GM18868 (cell line): ENCODE results near the gene PPP1R12C.

Experiments used
- ATAC-seq: cut with Tn5 transposase; IDR thresholded peaks from one replicate; pipeline ENCODE4 v1.9.1; 2021; ENCODE audit warnings: mild to moderate bottlenecking, moderate library complexity; ENCODE audit not compliant: unreplicated experiment

Gene PPP1R12C

GRCh38 chr19:55146705-55147273 is 29.4 kb upstream of the PPP1R12C start:
- ATAC-seq = no peak

DNA sequence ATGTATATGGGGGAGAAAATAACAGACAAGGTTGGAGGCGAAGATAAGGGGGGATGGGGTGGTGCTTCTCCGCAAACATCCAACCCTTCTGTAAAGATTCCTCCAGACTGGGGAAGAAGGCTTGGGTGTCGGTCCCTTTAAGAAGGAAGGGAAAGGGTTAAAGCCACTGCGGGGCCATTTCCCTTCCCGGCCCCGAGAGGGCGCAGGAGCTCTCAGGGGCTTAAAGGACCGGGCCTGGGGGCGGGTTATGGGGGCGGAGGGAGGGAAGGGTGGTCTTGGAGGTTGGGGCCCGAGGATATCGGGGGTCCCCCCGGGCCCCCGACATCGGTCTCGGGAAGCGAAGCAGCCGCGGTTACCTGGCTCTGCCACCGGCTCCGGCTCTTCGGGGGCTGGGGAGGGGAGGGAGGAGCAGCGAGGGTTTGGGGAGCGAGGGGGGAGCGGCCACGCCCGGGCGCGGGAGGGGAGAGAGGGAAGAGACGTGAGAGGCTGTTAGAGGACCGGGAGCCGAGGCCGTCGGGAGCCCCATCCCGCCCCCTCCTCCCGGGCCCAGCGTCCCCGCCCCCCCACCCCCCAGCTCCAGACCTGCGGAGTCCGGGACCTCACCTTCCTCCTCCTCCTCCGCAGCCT is 28.8 kb upstream of the PPP1R12C start:
- no peak for ATAC-seq

- no peak for ATAC-seq
Measured at GRCh38 chr19:55145232-55145631, 27.8 kb upstream of the PPP1R12C start.

DNA sequence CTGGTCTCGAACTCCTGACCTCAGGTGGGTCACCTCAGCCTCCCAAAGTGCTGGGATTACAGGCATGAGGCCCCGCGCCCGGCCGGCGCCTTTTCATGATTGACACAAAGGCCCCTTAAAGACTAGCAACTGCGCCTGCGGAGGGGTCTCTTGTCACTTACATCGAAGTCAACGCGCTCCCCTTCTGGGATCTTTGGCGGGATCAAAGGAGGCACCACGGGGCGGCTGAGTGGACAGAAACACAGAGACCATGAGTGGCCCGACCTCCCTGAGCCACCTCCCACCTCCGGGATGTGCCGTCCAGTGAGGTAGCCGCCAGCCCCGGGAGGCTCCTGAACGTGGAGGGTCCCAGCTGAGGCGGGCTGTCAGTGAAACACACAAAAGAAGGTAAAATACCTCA is 24.3 kb upstream of the PPP1R12C start:
- ATAC-seq = no peak

- ATAC-seq = no peak
Measured at GRCh38 chr19:55137915-55138314, 20.5 kb upstream of the PPP1R12C start.

GRCh38 chr19:55136399-55137102 is 19.1 kb upstream of the PPP1R12C start:
- ATAC-seq = no peak

DNA sequence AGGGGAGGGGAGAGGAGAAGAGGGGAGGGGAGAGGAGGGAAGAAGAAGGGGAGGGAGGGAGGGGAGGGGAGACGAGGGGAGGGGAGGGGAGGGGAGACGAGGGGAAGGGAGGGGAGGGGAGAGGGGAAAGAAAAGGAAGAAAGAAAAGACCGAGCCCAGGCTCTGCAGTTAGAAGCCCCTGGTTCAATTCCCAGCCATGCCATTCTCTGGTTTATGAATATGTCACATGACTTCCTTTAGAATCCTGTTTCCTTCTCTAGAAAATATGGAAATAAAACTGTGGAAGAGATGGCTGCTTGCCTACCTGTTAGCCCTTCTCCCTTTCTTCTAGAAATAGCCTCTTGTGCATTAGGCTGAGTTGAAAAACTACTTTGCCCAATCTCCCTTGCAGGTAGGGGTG is 17.3 kb upstream of the PPP1R12C start:
- no peak for ATAC-seq

DNA sequence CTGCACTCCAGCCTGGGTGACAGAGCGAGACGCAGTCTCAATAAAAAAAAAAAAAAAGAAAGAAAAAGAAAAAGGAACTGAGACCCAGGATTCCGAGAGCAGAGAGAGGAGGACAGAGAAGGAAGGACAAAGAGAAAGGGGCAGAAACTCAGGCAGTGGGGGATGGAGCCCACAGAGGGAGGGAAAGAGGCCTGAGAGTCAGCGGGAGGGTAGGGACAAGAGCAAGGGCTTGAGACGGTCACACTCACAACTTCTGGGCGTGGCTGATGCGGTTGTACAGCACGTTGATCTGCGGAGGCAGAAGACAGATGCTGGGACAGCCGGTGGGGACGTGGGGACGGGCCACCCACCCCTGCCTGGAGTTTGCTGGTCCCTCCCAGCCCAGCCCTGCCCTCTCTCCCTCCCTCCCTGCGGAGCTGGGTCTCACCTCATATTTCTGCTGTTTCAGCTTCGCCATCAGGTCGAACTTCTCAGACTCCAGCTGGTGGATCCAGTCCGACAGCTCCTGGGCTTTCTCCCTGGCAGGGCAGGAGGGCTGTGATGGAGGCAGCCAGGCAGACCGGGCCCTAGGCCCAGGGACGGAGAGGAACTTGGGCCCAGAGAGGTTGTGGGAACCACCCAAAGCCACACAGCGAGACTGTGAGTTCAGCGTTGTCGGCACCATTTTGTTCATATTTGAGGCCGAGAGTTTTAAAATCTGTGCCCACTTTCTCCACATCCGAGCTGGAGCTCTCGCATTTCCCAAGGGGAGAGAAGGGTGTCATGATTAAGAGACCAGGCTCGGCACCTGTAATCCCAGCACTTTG is 16.4 kb upstream of the PPP1R12C start:
- no peak for ATAC-seq

GRCh38 chr19:55132453-55133129 is 15.2 kb upstream of the PPP1R12C start:
- no peak for ATAC-seq

GRCh38 chr19:55131421-55131820 is 14.0 kb upstream of the PPP1R12C start:
- ATAC-seq = no peak

GRCh38 chr19:55119053-55119452 is 1.6 kb upstream of the PPP1R12C start:
- no peak for ATAC-seq

GRCh38 chr19:55118401-55118991 is 1.1 kb upstream of the PPP1R12C start:
- ATAC-seq = no peak

- peak; percentile 87 for ATAC-seq
Measured at GRCh38 chr19:55117663-55118391, 390 bp upstream of the PPP1R12C start.

DNA sequence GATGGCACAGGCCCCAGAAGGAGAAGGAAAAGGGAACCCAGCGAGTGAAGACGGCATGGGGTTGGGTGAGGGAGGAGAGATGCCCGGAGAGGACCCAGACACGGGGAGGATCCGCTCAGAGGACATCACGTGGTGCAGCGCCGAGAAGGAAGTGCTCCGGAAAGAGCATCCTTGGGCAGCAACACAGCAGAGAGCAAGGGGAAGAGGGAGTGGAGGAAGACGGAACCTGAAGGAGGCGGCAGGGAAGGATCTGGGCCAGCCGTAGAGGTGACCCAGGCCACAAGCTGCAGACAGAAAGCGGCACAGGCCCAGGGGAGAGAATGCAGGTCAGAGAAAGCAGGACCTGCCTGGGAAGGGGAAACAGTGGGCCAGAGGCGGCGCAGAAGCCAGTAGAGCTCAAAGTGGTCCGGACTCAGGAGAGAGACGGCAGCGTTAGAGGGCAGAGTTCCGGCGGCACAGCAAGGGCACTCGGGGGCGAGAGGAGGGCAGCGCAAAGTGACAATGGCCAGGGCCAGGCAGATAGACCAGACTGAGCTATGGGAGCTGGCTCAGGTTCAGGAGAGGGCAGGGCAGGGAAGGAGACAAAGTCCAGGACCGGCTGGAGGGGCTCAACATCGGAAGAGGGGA is 1.1 kb downstream of the PPP1R12C start:
- ATAC-seq = no peak

DNA sequence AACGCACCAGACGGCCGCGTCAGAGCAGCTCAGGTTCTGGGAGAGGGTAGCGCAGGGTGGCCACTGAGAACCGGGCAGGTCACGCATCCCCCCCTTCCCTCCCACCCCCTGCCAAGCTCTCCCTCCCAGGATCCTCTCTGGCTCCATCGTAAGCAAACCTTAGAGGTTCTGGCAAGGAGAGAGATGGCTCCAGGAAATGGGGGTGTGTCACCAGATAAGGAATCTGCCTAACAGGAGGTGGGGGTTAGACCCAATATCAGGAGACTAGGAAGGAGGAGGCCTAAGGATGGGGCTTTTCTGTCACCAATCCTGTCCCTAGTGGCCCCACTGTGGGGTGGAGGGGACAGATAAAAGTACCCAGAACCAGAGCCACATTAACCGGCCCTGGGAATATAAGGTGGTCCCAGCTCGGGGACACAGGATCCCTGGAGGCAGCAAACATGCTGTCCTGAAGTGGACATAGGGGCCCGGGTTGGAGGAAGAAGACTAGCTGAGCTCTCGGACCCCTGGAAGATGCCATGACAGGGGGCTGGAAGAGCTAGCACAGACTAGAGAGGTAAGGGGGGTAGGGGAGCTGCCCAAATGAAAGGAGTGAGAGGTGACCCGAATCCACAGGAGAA is 1.9 kb downstream of the PPP1R12C start:
- no peak for ATAC-seq

- ATAC-seq = no peak
Measured at GRCh38 chr19:55114566-55115145, 2.8 kb downstream of the PPP1R12C start.

DNA sequence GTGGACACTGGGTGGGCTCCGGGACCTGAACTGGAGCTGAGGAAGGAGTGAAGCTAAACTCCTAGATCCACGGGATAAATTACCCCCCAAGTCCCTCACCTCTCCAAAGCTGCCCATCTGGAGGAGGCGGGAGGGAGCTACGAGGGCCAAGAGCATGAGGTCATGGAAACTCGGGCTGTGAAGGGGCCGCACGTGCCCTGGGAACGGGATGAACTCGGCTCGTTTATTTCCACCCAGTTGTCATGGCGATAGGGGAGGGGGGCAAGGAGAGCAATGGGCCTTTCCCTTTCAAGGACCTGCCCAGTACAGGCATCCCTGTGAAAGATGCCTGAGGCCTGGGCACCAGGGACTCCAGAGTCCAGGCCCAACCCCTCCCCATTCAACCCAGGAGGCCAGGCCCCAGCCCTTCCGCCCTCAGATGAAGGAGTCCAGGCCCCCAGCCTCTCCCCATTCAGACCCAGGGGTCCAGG is 3.8 kb downstream of the PPP1R12C start:
- ATAC-seq = no peak

- no peak for ATAC-seq
Measured at GRCh38 chr19:55112777-55113569, 4.5 kb downstream of the PPP1R12C start.
